RKO (cell line): ENCODE results near the gene TEDC2.
A peak's percentile ranks its signal among the peaks of the same experiment; 100 is the strongest.

ENCODE experiments used
- DNase-seq: peaks from one replicate; pipeline ENCODE4 v3.0.0-alpha.2; 2016; ENCODE audit warnings: low spot score

The TEDC2 gene

GRCh38 chr16:2465653-2466415, 5.9 kb downstream of the TEDC2 start:
- no peak for DNase-seq

GRCh38 chr16:2466667-2467527, 7.0 kb downstream of the TEDC2 start:
- no peak for DNase-seq

- no peak for DNase-seq
Observed at GRCh38 chr16:2467528-2468232, 7.8 kb downstream of the TEDC2 start.

DNA sequence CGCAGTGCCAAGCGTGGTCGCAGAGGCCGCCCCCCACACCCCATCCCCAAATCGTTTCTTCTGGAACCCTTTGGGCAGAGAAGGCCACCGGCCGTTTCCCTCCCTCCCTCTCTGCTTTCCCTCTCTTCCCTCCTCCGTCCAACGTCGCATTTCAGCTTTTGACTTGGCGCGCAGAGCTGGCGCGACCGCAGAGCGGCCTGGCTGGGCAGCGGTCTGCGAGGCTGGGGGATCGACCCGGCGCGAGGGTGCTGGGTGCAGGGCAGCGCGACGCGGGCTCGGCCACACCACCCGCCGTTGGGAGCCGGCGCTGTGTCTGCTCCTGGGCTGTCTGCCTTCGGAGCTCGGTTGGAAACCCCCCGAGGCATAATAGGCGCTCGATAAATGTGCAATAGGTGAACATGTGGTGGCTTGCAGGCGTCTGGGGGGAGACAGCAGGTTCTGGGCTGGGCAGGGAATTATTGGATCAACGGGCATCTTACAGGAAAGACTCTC, 8.4 kb downstream of the TEDC2 start:
- no peak for DNase-seq

DNA sequence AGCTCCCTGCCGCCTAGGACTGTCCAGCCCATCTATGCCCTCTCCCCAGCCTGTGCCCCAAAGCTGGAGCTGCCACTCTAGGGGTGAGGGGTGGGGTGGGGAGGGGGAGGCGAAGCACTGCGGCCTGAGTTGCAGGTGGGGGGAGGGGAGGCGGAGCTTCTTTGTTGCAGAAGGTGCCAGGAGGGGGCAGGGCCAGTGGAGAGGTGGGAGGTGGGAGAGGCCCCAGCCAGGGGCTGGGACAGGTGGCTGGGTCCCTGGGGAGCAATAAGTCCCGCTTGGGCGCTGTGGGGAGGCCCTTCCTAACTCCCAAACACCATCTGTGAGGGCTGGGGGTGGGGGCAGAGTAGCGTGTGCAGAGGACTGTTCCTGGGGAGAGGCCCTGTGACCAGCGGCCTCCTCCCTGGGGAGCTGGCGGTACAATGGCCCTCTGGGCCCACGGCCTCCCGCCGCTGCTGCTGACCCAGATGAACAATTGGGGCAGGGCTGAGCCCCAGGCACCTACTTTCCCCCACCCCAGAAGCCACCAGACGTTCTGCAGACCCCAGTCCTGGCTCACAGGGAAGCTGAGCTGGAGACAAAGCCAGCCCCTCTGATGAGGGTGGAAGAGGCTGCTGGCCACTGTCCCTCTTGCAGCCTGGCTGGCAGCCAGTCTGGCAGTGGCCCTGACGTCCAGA, 9.0 kb downstream of the TEDC2 start:
- no peak for DNase-seq

GRCh38 chr16:2469399-2470233, 9.7 kb downstream of the TEDC2 start:
- DNase-seq = no peak

DNA sequence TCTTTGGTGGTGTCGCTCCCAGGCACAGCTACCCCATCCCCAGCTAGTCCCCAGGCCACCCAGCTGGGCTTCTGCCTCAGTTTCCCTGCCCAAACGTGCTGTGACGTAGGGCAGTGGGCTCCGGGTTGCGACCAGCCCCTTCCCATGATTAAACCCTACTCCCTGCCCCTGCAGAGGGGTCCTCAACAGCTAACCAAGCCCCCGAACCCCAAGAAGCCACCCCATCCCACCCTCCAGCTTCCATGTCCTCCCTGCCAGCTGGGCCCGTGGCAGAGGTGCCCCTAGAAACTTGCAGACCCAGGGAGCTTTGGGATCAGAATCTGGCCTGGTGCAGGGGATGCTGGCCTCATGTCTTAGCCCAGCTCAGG, 10.3 kb downstream of the TEDC2 start:
- no peak for DNase-seq

DNA sequence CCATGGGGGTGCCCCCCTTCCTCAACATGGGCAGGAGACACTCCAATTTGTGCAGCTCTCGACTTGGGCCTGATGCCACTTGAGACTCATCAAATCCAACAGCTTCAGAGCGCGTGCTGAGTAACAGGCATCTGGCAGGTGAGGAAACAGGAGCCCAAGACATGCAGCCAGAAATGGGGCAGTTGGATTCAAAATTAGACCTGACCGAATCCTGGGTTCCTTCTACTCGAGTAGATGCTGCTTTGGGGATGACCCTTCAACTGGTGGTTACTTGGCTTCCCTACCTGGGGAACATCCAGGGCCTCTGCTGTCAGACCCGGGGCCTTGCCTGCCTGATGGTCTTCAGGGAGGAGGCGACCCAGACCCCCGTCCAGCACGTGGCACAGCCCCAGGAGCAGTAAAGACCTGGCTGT, 10.7 kb downstream of the TEDC2 start:
- peak; percentile 18 for DNase-seq

GRCh38 chr16:2471016-2471652, 11.2 kb downstream of the TEDC2 start, which contains the start of gene NTN3:
Gene NTN3, plus strand, starts transcription at chr16:2471297. Its CDS starts 405 bp downstream, at chr16:2471702.
- DNase-seq = no peak

GRCh38 chr16:2471653-2472487, 12.0 kb downstream of the TEDC2 start:
- DNase-seq = no peak

DNA sequence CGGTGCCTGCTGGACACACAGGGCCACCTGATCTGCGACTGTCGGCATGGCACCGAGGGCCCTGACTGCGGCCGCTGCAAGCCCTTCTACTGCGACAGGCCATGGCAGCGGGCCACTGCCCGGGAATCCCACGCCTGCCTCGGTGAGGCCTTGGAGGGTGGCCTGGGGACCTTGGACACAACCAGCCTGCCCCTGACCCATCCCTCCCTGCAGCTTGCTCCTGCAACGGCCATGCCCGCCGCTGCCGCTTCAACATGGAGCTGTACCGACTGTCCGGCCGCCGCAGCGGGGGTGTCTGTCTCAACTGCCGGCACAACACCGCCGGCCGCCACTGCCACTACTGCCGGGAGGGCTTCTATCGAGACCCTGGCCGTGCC, 12.6 kb downstream of the TEDC2 start:
- DNase-seq = no peak

DNA sequence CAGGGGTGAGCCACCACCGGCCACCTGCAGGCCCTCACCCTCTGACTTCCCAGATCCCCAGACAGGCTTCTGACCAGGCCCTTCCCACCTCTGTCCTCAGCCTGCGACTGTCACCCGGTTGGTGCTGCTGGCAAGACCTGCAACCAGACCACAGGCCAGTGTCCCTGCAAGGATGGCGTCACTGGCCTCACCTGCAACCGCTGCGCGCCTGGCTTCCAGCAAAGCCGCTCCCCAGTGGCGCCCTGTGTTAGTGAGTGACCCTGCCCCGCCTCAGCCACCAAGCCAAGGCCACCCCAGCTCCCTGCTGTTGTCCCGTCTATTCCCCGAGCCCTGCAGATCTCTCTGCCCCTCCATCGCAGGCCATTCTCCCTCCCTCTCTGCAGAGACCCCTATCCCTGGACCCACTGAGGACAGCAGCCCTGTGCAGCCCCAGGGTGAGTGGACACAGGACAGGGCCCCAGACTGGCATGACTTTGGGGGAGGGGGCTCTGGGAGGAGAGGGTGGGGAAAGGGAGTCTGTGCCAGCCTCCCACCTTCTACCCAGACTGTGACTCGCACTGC, 13.1 kb downstream of the TEDC2 start:
- DNase-seq = no peak

GRCh38 chr16:2473446-2473926, 13.6 kb downstream of the TEDC2 start:
- peak; percentile 22 for DNase-seq

- DNase-seq = peak; percentile 65
Observed at GRCh38 chr16:2473999-2474876, 14.3 kb downstream of the TEDC2 start.

- peak; percentile 86 for DNase-seq
Observed at GRCh38 chr16:2474877-2475412, 15.0 kb downstream of the TEDC2 start, which contains the start of gene TBC1D24. Gene TBC1D24, plus strand, starts transcription at chr16:2475127. Its CDS starts 21,022 bp downstream, at chr16:2496149.

DNA sequence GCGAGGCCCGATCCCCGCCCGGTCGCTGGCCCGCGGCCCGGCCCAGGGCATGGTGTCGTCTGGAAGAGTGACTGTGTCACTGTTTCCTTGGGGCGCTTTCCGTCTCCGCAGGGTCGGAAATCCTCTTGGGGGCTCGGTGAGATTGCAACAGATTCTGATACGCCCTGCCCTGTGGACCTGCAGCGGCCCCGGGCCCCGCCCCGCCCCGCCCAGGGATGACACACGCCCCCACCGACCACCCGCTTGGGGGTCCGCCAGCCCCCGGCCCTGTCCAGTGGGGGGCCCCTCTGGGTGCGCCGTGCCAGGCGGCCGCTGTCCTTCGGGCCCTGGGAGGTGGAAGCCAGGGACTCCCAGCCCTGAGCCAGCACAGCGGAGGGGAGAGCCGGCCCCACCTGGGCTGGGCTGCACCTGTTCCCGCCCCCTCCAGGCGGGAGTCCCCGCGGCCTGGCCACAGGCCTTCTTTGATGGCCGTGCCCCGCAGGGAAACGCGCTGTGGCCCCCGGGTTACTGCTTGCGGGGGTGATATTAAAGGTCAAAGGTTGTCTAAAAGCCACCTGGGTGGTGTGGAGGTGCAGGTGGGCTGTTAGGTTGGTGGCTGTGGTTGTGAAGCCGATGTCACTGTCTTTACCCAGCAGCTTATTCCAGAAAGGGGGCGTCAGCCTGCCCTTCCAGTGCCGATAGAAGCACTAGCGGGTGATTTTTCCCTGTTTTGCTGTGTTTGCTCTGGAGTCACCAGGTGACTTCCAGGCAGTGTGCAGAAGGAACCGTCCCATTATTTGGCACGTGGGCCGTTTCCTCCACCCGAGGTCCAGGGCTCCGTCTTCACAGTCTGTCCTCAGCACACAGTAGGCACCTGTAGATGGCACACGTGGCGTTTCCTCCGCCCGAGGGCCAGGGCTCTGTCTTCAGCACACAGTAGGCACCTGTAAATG, 15.8 kb downstream of the TEDC2 start:
- DNase-seq = peak; percentile 43

DNA sequence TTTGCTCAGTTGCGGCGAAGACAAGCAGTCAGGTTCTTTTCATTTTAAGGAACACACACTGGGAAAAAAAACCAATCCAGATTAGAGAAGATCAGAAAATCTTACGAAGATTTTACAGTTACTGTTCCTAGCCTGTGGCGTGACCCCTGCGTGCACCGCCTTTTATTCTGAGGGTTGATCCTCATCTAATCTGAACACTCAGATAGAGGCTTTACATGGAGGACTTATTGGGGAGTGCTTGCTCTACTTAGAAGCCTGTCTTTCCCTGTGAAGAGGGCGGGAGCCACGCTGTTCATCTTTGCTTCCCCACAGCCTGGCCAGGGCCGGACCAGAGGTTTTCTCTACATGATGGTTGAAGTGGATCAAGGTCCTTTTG, 16.4 kb downstream of the TEDC2 start:
- DNase-seq = no peak
